Activated naive CD8-positive, alpha-beta T cell treated with anti-CD3 and anti-CD28 coated beads, Interleukin-2, amount 50 U/mL, for 24 hours (primary cell): ENCODE data around the gene ANKRD33B.
"Not testable (repeated sequence)": the region's sequence is repeated elsewhere in the genome, so short reads cannot be mapped to it uniquely, and the experiment has no call there.

ENCODE experiments used
- ATAC-seq: fragments of 150-1000 bp; cut with Tn5 transposase; one replicate; pipeline ENCODE4 v1.10.0; 2021
- DNase-seq: peaks from one replicate; pipeline ENCODE4 v3.0.0; 2021
- H3K27ac Mint-ChIP-seq: one replicate; pipeline ENCODE4 v1.8.0; 2021; ENCODE audit warnings: mild to moderate bottlenecking, mixed read lengths
- H3K27me3 Mint-ChIP-seq: one replicate; pipeline ENCODE4 v1.8.0; 2021; ENCODE audit warnings: mixed read lengths
- H3K36me3 Mint-ChIP-seq: one replicate; pipeline ENCODE4 v1.8.0; 2021; ENCODE audit warnings: low read depth, mixed read lengths
- H3K4me1 Mint-ChIP-seq: one replicate; pipeline ENCODE4 v1.8.0; 2021; ENCODE audit warnings: mixed read lengths
- H3K4me3 Mint-ChIP-seq: one replicate; pipeline ENCODE4 v1.8.0; 2021; ENCODE audit warnings: mild to moderate bottlenecking, moderate library complexity, mixed read lengths
- H3K9me3 Mint-ChIP-seq: one replicate; pipeline ENCODE4 v1.8.0; 2021; ENCODE audit warnings: mixed read lengths

ANKRD33B gene

GRCh38 chr5:10655972-10656830 lies 92.3 kb downstream of the ANKRD33B start:
- H3K27ac Mint-ChIP-seq: no peak overlapping the region
- no peak for ATAC-seq

GRCh38 chr5:10658265-10658664 lies 94.4 kb downstream of the ANKRD33B start:
- H3K27me3 Mint-ChIP-seq: no peaks in the 10 kb centered on the region
- H3K9me3 Mint-ChIP-seq: peaks cover 4% of the 10 kb centered on the region
- no peaks in the 10 kb centered on the region for H3K36me3 Mint-ChIP-seq
- H3K4me1 Mint-ChIP-seq: no peaks in the 10 kb centered on the region
- ATAC-seq (no peak), DNase-seq (no peak)
- H3K27ac Mint-ChIP-seq: no peak overlapping the region
- no peak overlapping the region for H3K4me3 Mint-ChIP-seq

More at GRCh38 chr5:10655972-10656830, 92.3 kb downstream of the ANKRD33B start:
- peaks cover 4% of the 10 kb centered on the region for H3K9me3 Mint-ChIP-seq
- DNase-seq: no peak
- H3K27me3 Mint-ChIP-seq: no peaks in the 10 kb centered on the region
- H3K4me3 Mint-ChIP-seq: no peak overlapping the region
- no peaks in the 10 kb centered on the region for H3K36me3 Mint-ChIP-seq
- H3K4me1 Mint-ChIP-seq: no peaks in the 10 kb centered on the region

DNA sequence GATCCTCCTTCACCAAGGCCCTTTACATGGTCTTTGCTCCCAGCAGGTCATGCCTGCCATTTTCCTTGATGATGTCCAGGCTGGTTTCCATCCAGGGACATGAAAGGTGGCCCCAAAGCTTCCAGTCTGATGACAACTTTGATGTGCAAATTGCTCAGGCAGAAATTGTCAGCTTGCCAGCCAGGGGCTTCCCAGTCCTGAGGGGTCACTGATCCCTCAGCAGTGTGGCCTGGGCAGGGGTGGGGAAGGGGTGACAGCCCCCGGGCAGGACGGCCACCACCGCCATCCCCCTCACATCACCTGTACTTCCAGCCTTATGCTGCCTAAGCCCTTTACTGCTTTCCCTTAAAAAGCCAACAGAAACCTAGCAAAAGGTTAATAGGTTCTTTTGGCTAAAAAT lies 96.3 kb downstream of the ANKRD33B start:
- Mint-ChIP-seq H3K4me1 (no peaks in the 10 kb centered on the region), H3K36me3 (no peaks in the 10 kb centered on the region), H3K9me3 (peaks cover 4% of the 10 kb centered on the region), H3K27me3 (no peaks in the 10 kb centered on the region), H3K4me3 (no peak overlapping the region), H3K27ac (no peak overlapping the region)
- ATAC-seq (no peak), DNase-seq (no peak)

DNA sequence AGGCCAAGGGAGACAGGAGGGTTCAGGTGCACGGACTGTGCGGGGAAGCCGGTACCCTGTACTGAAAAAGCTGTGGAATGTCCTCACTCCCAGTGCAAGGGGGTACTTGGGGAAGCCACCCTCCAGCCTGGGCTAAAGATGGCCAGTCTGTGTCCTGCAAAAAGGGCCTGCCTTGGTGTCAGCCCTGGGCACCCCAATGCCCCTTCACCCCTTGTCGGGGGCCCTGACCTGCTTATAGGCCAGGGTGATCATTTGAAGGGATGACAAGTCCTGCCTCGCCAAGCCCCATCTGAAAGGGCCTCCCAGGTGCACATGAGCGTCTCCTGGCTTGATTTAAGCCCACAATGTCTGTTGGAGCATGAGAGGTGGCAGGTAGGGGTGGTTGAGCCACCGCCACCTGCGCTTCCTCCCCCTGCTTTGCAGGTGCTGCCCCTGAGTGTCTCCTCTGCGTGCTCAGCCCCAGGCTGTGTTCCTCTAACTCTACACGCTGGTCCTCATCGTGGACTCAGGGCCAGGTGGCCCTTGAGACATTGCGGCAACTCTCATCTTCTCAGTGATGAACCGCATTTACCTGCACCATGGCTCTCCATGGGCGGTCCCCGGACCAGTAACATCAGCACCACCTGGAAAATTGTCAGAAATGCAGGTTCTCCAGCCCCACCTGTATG lies 97.0 kb downstream of the ANKRD33B start:
- Mint-ChIP-seq H3K9me3 (peaks cover 4% of the 10 kb centered on the region), H3K4me1 (no peaks in the 10 kb centered on the region), H3K27me3 (no peaks in the 10 kb centered on the region), H3K27ac (no peak overlapping the region), H3K36me3 (no peaks in the 10 kb centered on the region), H3K4me3 (no peak overlapping the region)
- no peak for DNase-seq
- ATAC-seq: no peak

GRCh38 chr5:10661401-10661800 lies 97.5 kb downstream of the ANKRD33B start:
- ATAC-seq (no peak), DNase-seq (no peak)
- Mint-ChIP-seq H3K4me3 (no peak overlapping the region), H3K9me3 (peaks cover 4% of the 10 kb centered on the region), H3K4me1 (no peaks in the 10 kb centered on the region), H3K27ac (no peak overlapping the region), H3K36me3 (no peaks in the 10 kb centered on the region), H3K27me3 (no peaks in the 10 kb centered on the region)

GRCh38 chr5:10662083-10662482 lies 98.2 kb downstream of the ANKRD33B start:
- ATAC-seq: no peak

DNA sequence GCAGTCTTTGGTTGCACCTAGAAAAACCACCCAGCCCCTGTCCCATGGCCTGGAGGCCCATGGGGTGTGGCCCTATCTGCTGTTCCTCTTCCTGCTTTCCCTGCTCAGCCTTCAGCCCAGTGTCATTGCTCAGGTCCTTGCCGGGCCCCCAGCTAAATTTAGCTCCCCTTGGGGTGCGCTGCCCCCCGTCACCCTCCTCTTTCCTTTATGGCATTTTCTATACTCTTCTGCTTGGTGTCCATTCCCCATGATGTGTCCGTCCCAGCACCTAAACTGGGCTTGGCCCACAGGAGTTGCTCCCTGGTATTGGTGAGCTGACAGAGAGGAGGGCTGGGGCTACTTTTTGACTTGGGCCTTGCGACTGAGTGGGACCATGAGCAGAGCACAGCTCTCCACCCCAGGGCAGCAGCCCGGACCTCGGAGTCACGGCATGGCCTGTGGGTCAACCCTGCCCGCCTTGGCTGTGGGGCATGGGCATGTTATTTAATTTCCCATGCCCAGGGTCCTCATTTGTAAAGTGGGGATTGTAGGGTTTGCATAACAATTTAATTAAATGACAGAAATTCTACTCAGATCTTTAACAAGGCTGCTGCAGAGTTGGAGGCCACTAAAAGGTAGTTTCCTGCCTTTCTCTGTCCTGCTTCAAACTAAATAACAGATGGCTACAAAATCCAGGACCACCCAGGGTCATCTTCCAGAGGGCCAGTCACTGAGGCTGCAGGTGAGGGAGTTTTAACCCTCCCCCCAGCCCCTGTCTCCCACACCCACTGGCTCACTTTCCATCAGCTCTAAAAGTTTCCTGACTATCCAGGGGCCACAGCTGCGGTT lies 99.0 kb downstream of the ANKRD33B start:
- no peak for ATAC-seq
- no peaks in the 10 kb centered on the region for H3K4me1 Mint-ChIP-seq
- no peaks in the 10 kb centered on the region for H3K36me3 Mint-ChIP-seq
- H3K27ac Mint-ChIP-seq: no peak overlapping the region
- H3K4me3 Mint-ChIP-seq: no peak overlapping the region
- peaks cover 4% of the 10 kb centered on the region for H3K9me3 Mint-ChIP-seq
- no peak for DNase-seq
- no peaks in the 10 kb centered on the region for H3K27me3 Mint-ChIP-seq

More at GRCh38 chr5:10662083-10662482, 98.2 kb downstream of the ANKRD33B start:
- Mint-ChIP-seq H3K27ac (no peak overlapping the region), H3K4me3 (no peak overlapping the region), H3K9me3 (peaks cover 4% of the 10 kb centered on the region), H3K27me3 (no peaks in the 10 kb centered on the region), H3K4me1 (no peaks in the 10 kb centered on the region), H3K36me3 (no peaks in the 10 kb centered on the region)
- DNase-seq: no peak

DNA sequence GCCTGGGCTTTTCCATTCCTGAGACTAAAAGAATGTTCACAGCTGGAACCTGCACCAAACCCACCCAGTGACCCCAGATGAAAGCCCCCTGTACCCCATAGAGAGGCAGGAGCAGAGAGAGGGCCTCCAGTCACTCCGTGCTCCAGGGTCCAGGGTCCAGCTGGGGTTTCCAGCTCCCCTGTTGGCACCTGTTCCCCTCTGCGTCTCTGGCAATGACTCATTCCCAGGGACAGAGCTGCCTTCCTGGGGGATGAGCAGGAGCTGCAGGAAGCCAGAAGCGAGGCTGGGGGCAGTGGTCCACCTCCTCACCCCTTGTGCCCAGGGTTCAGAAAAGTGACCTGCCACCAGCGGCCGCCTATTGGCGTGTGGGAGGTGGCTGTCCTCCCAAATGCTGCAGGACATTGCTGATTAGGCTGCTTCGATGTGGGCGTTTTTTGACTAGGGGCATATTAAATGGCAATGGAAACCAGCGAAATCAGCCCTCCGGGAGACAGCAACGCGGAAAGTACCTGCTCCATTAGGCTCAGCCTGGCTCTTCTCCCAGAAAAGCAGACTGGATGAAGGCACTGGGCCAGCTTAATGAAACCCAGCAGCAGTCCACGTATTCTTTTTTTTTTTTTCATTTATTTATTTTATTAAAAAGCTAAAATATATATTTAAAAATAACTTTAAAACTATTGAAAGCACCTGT lies 99.8 kb downstream of the ANKRD33B start:
- no peaks in the 10 kb centered on the region for H3K36me3 Mint-ChIP-seq
- no peak overlapping the region for H3K4me3 Mint-ChIP-seq
- DNase-seq (no peak), ATAC-seq (no peak)
- no peak overlapping the region for H3K27ac Mint-ChIP-seq
- peaks cover 2% of the 10 kb centered on the region for H3K9me3 Mint-ChIP-seq
- H3K4me1 Mint-ChIP-seq: no peaks in the 10 kb centered on the region
- H3K27me3 Mint-ChIP-seq: no peaks in the 10 kb centered on the region

GRCh38 chr5:10664180-10664769 lies 100.4 kb downstream of the ANKRD33B start:
- not testable (repeated sequence) for ATAC-seq, H3K4me1 Mint-ChIP-seq, H3K36me3 Mint-ChIP-seq, H3K4me3 Mint-ChIP-seq, DNase-seq, H3K27ac Mint-ChIP-seq, H3K27me3 Mint-ChIP-seq, H3K9me3 Mint-ChIP-seq

DNA sequence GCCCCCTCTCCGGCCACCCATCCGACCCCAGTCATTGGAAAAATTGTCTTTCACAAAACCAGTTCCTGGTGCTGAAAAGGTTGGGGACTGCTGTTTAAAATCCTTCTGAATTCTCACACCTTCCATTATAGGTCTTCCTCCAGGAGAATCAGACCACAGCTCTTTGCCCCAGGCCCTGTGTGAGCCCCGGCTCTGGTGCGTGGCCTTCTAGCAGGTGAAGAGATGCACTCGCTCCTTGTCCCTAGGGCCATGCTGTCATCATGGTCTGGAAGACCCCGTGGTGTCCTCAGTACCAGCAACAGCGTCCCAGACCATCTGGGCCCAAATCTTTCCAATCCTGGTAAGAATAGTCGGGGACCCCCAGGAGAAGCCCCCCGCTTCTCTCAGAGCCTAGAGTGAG lies 101.9 kb downstream of the ANKRD33B start:
- no peak for ATAC-seq
- Mint-ChIP-seq H3K4me1 (no peaks in the 10 kb centered on the region), H3K27ac (no peak overlapping the region)

GRCh38 chr5:10666531-10667299 lies 102.8 kb downstream of the ANKRD33B start:
- Mint-ChIP-seq H3K4me3 (no peak overlapping the region), H3K27me3 (peaks cover 2% of the 10 kb centered on the region), H3K9me3 (peaks cover 4% of the 10 kb centered on the region), H3K36me3 (no peaks in the 10 kb centered on the region), H3K27ac (no peak overlapping the region), H3K4me1 (no peaks in the 10 kb centered on the region)
- ATAC-seq: no peak
- no peak for DNase-seq

More for the DNA sequence above, 101.9 kb downstream of the ANKRD33B start:
- no peaks in the 10 kb centered on the region for H3K36me3 Mint-ChIP-seq
- no peak for DNase-seq
- H3K4me3 Mint-ChIP-seq: no peak overlapping the region
- H3K9me3 Mint-ChIP-seq: peaks cover 4% of the 10 kb centered on the region
- H3K27me3 Mint-ChIP-seq: peaks cover under 1% of the 10 kb centered on the region

GRCh38 chr5:10667431-10668057 lies 103.7 kb downstream of the ANKRD33B start:
- H3K27ac Mint-ChIP-seq: no peak overlapping the region
- H3K9me3 Mint-ChIP-seq: peaks cover 4% of the 10 kb centered on the region
- no peak for DNase-seq
- H3K4me1 Mint-ChIP-seq: no peaks in the 10 kb centered on the region
- no peaks in the 10 kb centered on the region for H3K36me3 Mint-ChIP-seq
- H3K4me3 Mint-ChIP-seq: no peak overlapping the region
- peaks cover 5% of the 10 kb centered on the region for H3K27me3 Mint-ChIP-seq
- no peak for ATAC-seq

GRCh38 chr5:10668697-10669096 lies 104.8 kb downstream of the ANKRD33B start:
- no peak overlapping the region for H3K27ac Mint-ChIP-seq
- ATAC-seq: no peak

More at GRCh38 chr5:10668697-10669096, 104.8 kb downstream of the ANKRD33B start:
- Mint-ChIP-seq H3K9me3 (peaks cover 4% of the 10 kb centered on the region), H3K27me3 (peaks cover 5% of the 10 kb centered on the region), H3K4me1 (no peaks in the 10 kb centered on the region), H3K36me3 (no peaks in the 10 kb centered on the region), H3K4me3 (no peak overlapping the region)
- DNase-seq: no peak
